Glutamatergic neuron (in vitro differentiated cells): ENCODE measurements around the gene IFT81. TPM values are rescaled to one million over a fixed set of nuclear protein-coding genes. Genes with fewer than 3 reads are reported as not detected.

Experiments
- DNase-seq: peaks from one replicate; pipeline ENCODE4 v3.0.0; 2022
- H3K27ac Mint-ChIP-seq: one replicate; pipeline ENCODE4 v1.8.0; 2020; ENCODE audit warnings: mild to moderate bottlenecking, mixed read lengths, inconsistent platforms; ENCODE audit not compliant: unreplicated experiment
- H3K27me3 Mint-ChIP-seq: one replicate; pipeline ENCODE4 v1.8.0; 2020; ENCODE audit warnings: mild to moderate bottlenecking, moderate library complexity, mixed read lengths, inconsistent platforms; ENCODE audit not compliant: unreplicated experiment
- H3K36me3 Mint-ChIP-seq: one replicate; pipeline ENCODE4 v1.8.0; 2020; ENCODE audit warnings: mild to moderate bottlenecking, mixed read lengths, inconsistent platforms; ENCODE audit not compliant: unreplicated experiment
- H3K4me1 Mint-ChIP-seq: one replicate; pipeline ENCODE4 v1.8.0; 2020; ENCODE audit warnings: mild to moderate bottlenecking, low read depth, mixed read lengths, inconsistent platforms; ENCODE audit not compliant: unreplicated experiment
- H3K4me3 Mint-ChIP-seq: one replicate; pipeline ENCODE4 v1.8.0; 2020; ENCODE audit warnings: mild to moderate bottlenecking, mixed read lengths, inconsistent platforms; ENCODE audit not compliant: unreplicated experiment
- H3K9me3 Mint-ChIP-seq: one replicate; pipeline ENCODE4 v1.8.0; 2020; ENCODE audit warnings: mild to moderate bottlenecking, moderate library complexity, mixed read lengths, inconsistent platforms; ENCODE audit not compliant: unreplicated experiment
- total RNA-seq: library from RNA; stranded (reverse); fragmentation: NEBNext Ultra II Directional; extraction: Animal tissue kit (Norgen Biotek cat#: 25700); gene quantifications from one replicate; pipeline ENCODE4 v1.2.1, GENCODE V29; 2021; ENCODE audit not compliant: unreplicated experiment
- TF ChIP-seq, protein P1 (sequence below): fragments of 200-600 bp; sonication (generic); IDR thresholded peaks from one replicate; pipeline ENCODE4 v1.5.0; 2021; ENCODE audit not compliant: partially characterized antibody, unreplicated experiment

IFT81 gene
- total RNA-seq, 1 donor from 2014 or later, result 27.6 TPM

DNA sequence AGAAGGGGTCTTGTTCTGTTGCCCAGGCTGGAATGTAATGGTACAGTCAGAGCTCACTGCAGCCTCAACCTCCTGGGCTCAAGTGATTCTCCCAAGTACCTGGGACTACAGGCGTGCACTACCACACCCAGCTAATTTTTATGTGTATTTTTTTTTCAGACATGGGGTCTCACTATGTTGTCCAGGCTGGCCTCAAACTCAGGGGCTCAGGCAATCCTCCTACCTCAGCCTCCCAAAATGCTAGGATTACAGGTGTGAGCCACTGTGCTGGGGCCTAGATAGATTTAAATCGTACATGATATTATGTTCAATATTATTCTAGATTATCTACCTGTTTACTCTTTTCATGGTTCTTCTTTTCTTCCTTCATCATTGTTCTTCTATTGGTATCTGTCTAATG lies 61.5 kb downstream of the IFT81 start:
- Mint-ChIP-seq H3K36me3 (peaks cover 26% of the 10 kb centered on the region), H3K27me3 (no peaks in the 10 kb centered on the region), H3K9me3 (peaks cover 3% of the 10 kb centered on the region), H3K4me3 (no peak overlapping the region), H3K4me1 (no peaks in the 10 kb centered on the region), H3K27ac (no peak overlapping the region)
- TF ChIP-seq, protein P1, sequence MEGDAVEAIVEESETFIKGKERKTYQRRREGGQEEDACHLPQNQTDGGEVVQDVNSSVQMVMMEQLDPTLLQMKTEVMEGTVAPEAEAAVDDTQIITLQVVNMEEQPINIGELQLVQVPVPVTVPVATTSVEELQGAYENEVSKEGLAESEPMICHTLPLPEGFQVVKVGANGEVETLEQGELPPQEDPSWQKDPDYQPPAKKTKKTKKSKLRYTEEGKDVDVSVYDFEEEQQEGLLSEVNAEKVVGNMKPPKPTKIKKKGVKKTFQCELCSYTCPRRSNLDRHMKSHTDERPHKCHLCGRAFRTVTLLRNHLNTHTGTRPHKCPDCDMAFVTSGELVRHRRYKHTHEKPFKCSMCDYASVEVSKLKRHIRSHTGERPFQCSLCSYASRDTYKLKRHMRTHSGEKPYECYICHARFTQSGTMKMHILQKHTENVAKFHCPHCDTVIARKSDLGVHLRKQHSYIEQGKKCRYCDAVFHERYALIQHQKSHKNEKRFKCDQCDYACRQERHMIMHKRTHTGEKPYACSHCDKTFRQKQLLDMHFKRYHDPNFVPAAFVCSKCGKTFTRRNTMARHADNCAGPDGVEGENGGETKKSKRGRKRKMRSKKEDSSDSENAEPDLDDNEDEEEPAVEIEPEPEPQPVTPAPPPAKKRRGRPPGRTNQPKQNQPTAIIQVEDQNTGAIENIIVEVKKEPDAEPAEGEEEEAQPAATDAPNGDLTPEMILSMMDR, result no peak
- no peak for DNase-seq

DNA sequence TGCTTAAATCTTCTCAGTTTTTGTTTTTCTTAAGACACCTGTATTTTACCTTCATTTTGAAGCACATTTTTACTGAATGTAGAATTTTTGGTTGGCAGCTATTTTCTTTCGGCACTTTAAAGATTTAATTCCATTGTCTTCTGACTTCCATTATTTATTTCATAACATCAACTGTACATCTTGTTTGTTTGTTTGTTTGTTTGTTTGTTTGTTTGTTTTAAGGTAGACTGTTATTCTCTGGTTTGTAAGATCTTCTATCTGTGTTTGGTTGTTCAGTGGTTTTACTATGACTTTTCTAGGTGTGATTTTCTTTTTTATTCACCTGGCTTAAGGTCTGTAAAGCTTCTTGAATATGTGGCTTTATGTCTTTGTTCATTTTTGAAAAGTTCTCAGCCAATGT lies 61.9 kb downstream of the IFT81 start:
- peaks cover 26% of the 10 kb centered on the region for H3K36me3 Mint-ChIP-seq
- H3K27ac Mint-ChIP-seq, result no peak overlapping the region
- H3K27me3 Mint-ChIP-seq, result no peaks in the 10 kb centered on the region
- peaks cover 3% of the 10 kb centered on the region for H3K9me3 Mint-ChIP-seq
- TF ChIP-seq, protein P1, result no peak
- DNase-seq, result no peak
- H3K4me1 Mint-ChIP-seq, result no peaks in the 10 kb centered on the region
- no peak overlapping the region for H3K4me3 Mint-ChIP-seq

DNA sequence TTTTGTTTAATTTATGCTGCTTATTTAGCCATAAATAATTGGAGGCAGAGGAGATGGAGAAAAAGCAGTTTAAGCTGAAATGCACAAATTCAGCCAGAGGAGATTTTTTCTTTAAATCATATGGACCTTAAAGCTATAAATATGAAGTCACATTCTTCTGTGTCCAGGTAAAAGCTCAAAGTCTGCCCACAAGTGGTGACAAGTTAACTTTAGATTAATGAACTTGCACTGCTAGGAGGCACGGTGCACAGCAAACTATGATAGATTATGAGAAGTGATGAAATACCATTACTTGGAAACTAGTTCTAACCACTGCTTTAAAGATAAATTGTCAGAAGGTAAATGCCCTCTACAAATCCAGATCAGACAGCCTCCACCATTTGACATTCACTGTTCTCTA lies 69.0 kb downstream of the IFT81 start:
- Mint-ChIP-seq H3K4me1 (no peaks in the 10 kb centered on the region), H3K4me3 (no peak overlapping the region), H3K27me3 (no peaks in the 10 kb centered on the region), H3K27ac (no peak overlapping the region), H3K9me3 (peaks cover 3% of the 10 kb centered on the region), H3K36me3 (no peaks in the 10 kb centered on the region)
- TF ChIP-seq, protein P1, result no peak
- DNase-seq, result no peak

DNA sequence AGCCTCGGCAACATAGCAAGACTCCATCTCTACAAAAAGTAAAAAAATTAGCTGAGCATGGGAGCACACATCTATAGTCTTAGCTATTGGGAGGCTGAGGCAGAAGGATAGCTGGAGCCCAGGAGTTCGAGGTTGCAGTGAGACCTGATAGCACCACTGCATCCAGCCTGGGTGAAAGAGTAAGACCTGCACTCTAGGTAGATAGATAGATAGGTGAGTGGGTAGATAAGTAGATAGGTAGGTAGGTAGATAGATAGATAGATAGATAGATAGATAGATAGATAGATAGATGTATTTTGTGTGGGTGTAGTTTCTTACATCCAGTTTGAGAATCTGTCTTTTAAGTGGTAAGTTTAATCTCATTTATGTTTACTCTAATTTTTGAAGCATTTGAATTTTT lies 72.8 kb downstream of the IFT81 start:
- Mint-ChIP-seq H3K36me3 (no peaks in the 10 kb centered on the region), H3K4me3 (no peak overlapping the region), H3K27ac (no peak overlapping the region), H3K27me3 (no peaks in the 10 kb centered on the region), H3K9me3 (peaks cover 3% of the 10 kb centered on the region), H3K4me1 (peaks cover 6% of the 10 kb centered on the region)
- TF ChIP-seq, protein P1, result no peak
- DNase-seq, result no peak

DNA sequence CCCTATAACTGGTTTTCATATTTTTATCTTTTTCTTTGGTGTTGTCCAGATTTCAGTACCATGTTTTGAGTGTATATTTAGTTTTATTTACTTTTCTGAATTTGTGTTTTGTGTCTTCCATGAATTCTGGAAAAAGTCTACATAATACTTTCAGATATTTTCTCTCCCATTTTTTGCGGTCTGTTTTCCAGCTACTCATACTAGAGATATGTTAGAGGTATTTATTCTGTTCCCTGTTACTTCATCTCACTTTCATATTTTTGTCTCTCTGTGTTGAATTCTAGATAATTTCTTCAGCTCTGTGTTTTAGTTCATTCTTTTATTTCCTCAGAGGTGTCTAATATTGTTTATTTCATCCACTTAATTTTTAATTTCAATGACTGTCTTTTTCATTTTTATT lies 74.2 kb downstream of the IFT81 start:
- Mint-ChIP-seq H3K27me3 (no peaks in the 10 kb centered on the region), H3K4me1 (peaks cover 6% of the 10 kb centered on the region), H3K9me3 (peaks cover 3% of the 10 kb centered on the region), H3K36me3 (no peaks in the 10 kb centered on the region), H3K27ac (no peak overlapping the region), H3K4me3 (no peak overlapping the region)
- no peak for DNase-seq
- TF ChIP-seq, protein P1, result no peak
